Mesendoderm (in vitro differentiated cells): ENCODE results near the gene ABCC8.

Source experiments
- DNase-seq: peaks from one replicate; pipeline ENCODE4 v3.0.0; 2013
- H2AK5ac ChIP-seq: 2 replicates; pipeline ENCODE4 v1.6.1; 2013; ENCODE audit warnings: low read length, inconsistent platforms
- H2BK120ac ChIP-seq: 2 replicates; pipeline ENCODE4 v1.6.1; 2013; ENCODE audit warnings: low read depth, mild to moderate bottlenecking, low read length, moderate library complexity, mixed read lengths
- H2BK15ac ChIP-seq: replicated peaks from 2 replicates; pipeline ENCODE4 v1.6.1; 2013; ENCODE audit warnings: low read depth, mild to moderate bottlenecking, moderate library complexity
- H2BK5ac ChIP-seq: 2 replicates; pipeline ENCODE4 v1.6.1; 2013; ENCODE audit warnings: low read length, inconsistent platforms
- H3K18ac ChIP-seq: 2 replicates; pipeline ENCODE4 v1.6.1; 2013; ENCODE audit warnings: mild to moderate bottlenecking, low read length, mixed read lengths
- H3K23ac ChIP-seq: one replicate; pipeline ENCODE4 v1.6.1; 2013; ENCODE audit warnings: low read length
- H3K27ac ChIP-seq: 2 replicates; pipeline ENCODE4 v1.5.1; 2013; ENCODE audit warnings: low read depth, mild to moderate bottlenecking, inconsistent platforms, low read length, moderate library complexity
- H3K27me3 ChIP-seq: 2 replicates; pipeline ENCODE4 v1.6.1; 2013; ENCODE audit warnings: low read length, control low read depth, mild to moderate bottlenecking, inconsistent platforms; ENCODE audit not compliant: insufficient read depth, poor library complexity
- H3K36me3 ChIP-seq: 2 replicates; pipeline ENCODE4 v1.6.1; 2013; ENCODE audit warnings: low read length, inconsistent platforms; ENCODE audit not compliant: control insufficient read depth, insufficient read depth
- H3K4ac ChIP-seq: one replicate; pipeline ENCODE4 v1.6.1; 2013; ENCODE audit warnings: low read depth, mild to moderate bottlenecking, low read length, moderate library complexity
- H3K4me1 ChIP-seq: 2 replicates; pipeline ENCODE4 v1.6.1; 2013; ENCODE audit warnings: low read depth, low read length, inconsistent platforms; ENCODE audit not compliant: control insufficient read depth
- H3K4me2 ChIP-seq: 2 replicates; pipeline ENCODE4 v1.6.1; 2013; ENCODE audit warnings: low read length
- H3K4me3 ChIP-seq: 2 replicates; pipeline ENCODE4 v1.5.1; 2013; ENCODE audit warnings: mild to moderate bottlenecking, low read length
- H3K56ac ChIP-seq: one replicate; pipeline ENCODE4 v1.6.1; 2013; ENCODE audit warnings: low read length
- H3K79me1 ChIP-seq: 2 replicates; pipeline ENCODE4 v1.6.1; 2013; ENCODE audit warnings: low read length, inconsistent platforms
- H3K79me2 ChIP-seq: 2 replicates; pipeline ENCODE4 v1.6.1; 2013; ENCODE audit warnings: mild to moderate bottlenecking, low read length; ENCODE audit not compliant: control insufficient read depth, insufficient read depth
- H3K9ac ChIP-seq: 2 replicates; pipeline ENCODE4 v1.6.1; 2013; ENCODE audit warnings: low read length, inconsistent platforms
- H4K5ac ChIP-seq: one replicate; pipeline ENCODE4 v1.6.1; 2013; ENCODE audit warnings: low read length
- H4K8ac ChIP-seq: one replicate; pipeline ENCODE4 v1.6.1; 2013; ENCODE audit warnings: low read depth, mild to moderate bottlenecking, control low read depth, low read length, moderate library complexity
- WGBS: extraction: QIAGEN DNeasy Blood & Tissue Kit; methylation state at CpG from one replicate; pipeline ENCODE4 v1.1.7; 2013; ENCODE audit warnings: low lambda C conversion rate, missing lambda C conversion rate; ENCODE audit not compliant: insufficient coverage; ENCODE audit errors: extremely low coverage; 5-methylcytosine and 5-hydroxymethylcytosine counted together

The ABCC8 gene

GRCh38 chr11:17382046-17382728 is 94.5 kb downstream of the ABCC8 start:
- Histone ChIP-seq H3K9ac (no peak overlapping the region), H3K23ac (no peak overlapping the region), H2BK120ac (no peak overlapping the region), H2AK5ac (no peak overlapping the region), H2BK5ac (no peak overlapping the region), H3K27me3 (no peaks in the 10 kb centered on the region), H3K36me3 (no peaks in the 10 kb centered on the region), H3K4ac (no peak overlapping the region), H4K5ac (no peak overlapping the region), H3K18ac (no peak overlapping the region), H2BK15ac (no peak overlapping the region), H3K4me3 (no peak overlapping the region), H3K56ac (no peak overlapping the region), H4K8ac (no peak overlapping the region), H3K79me1 (no peaks in the 10 kb centered on the region), H3K79me2 (no peaks in the 10 kb centered on the region), H3K4me1 (no peaks in the 10 kb centered on the region), H3K4me2 (no peak overlapping the region), H3K27ac (no peak overlapping the region)
- WGBS: no CpG with 5 or more reads among the region's 8 CpGs
- DNase-seq: no peak

- no CpG with 5 or more reads among the region's 4 CpGs for WGBS
- no peak overlapping the region for H3K27ac ChIP-seq
- no peak overlapping the region for H2AK5ac ChIP-seq
Measured at GRCh38 chr11:17381156-17381555, 95.5 kb downstream of the ABCC8 start.

GRCh38 chr11:17379383-17380180 is 97.1 kb downstream of the ABCC8 start:
- Histone ChIP-seq H2BK5ac (no peak overlapping the region), H3K9ac (no peak overlapping the region), H3K27me3 (no peaks in the 10 kb centered on the region), H3K79me1 (no peaks in the 10 kb centered on the region), H3K27ac (no peak overlapping the region), H4K8ac (no peak overlapping the region), H3K23ac (no peak overlapping the region), H3K4me2 (no peak overlapping the region), H3K4me1 (no peaks in the 10 kb centered on the region), H3K4ac (no peak overlapping the region), H2BK15ac (no peak overlapping the region), H3K4me3 (no peak overlapping the region), H3K79me2 (no peaks in the 10 kb centered on the region), H3K18ac (no peak overlapping the region), H4K5ac (no peak overlapping the region), H2BK120ac (no peak overlapping the region), H2AK5ac (no peak overlapping the region), H3K36me3 (no peaks in the 10 kb centered on the region), H3K56ac (no peak overlapping the region)
- DNase-seq: no peak
- WGBS: no CpG with 5 or more reads among the region's 7 CpGs

More at GRCh38 chr11:17381156-17381555, 95.5 kb downstream of the ABCC8 start:
- Histone ChIP-seq H3K9ac (no peak overlapping the region), H2BK120ac (no peak overlapping the region), H3K4me3 (no peak overlapping the region), H3K27me3 (no peaks in the 10 kb centered on the region), H2BK5ac (no peak overlapping the region), H3K36me3 (no peaks in the 10 kb centered on the region), H3K4me2 (no peak overlapping the region), H4K5ac (no peak overlapping the region), H3K79me2 (no peaks in the 10 kb centered on the region), H4K8ac (no peak overlapping the region), H3K4me1 (no peaks in the 10 kb centered on the region), H3K4ac (no peak overlapping the region), H2BK15ac (no peak overlapping the region), H3K18ac (no peak overlapping the region), H3K23ac (no peak overlapping the region), H3K79me1 (no peaks in the 10 kb centered on the region), H3K56ac (no peak overlapping the region)
- DNase-seq: no peak

GRCh38 chr11:17378655-17379054 is 98.0 kb downstream of the ABCC8 start:
- Histone ChIP-seq H3K56ac (no peak overlapping the region), H4K8ac (no peak overlapping the region), H3K4ac (no peak overlapping the region), H3K18ac (no peak overlapping the region), H2BK120ac (no peak overlapping the region), H3K4me1 (no peaks in the 10 kb centered on the region), H3K4me3 (no peak overlapping the region), H3K9ac (no peak overlapping the region), H2AK5ac (no peak overlapping the region), H3K79me2 (no peaks in the 10 kb centered on the region), H3K27ac (no peak overlapping the region), H3K23ac (no peak overlapping the region), H3K27me3 (no peaks in the 10 kb centered on the region), H3K4me2 (no peak overlapping the region), H4K5ac (no peak overlapping the region), H3K36me3 (no peaks in the 10 kb centered on the region), H2BK5ac (no peak overlapping the region), H2BK15ac (no peak overlapping the region), H3K79me1 (no peaks in the 10 kb centered on the region)
- DNase-seq: no peak
- WGBS: no CpG with 5 or more reads among the region's 2 CpGs

- H3K56ac ChIP-seq: no peak overlapping the region
Measured at GRCh38 chr11:17376493-17376892, 100.2 kb downstream of the ABCC8 start.

More at GRCh38 chr11:17376493-17376892, 100.2 kb downstream of the ABCC8 start:
- Histone ChIP-seq H4K5ac (no peak overlapping the region), H4K8ac (no peak overlapping the region), H3K4me2 (no peak overlapping the region), H3K36me3 (no peaks in the 10 kb centered on the region), H3K23ac (no peak overlapping the region), H3K27me3 (no peaks in the 10 kb centered on the region), H2BK15ac (no peak overlapping the region), H3K4ac (no peak overlapping the region), H2BK120ac (no peak overlapping the region), H3K9ac (no peak overlapping the region), H3K79me1 (no peaks in the 10 kb centered on the region), H2BK5ac (no peak overlapping the region), H3K79me2 (no peaks in the 10 kb centered on the region), H2AK5ac (no peak overlapping the region), H3K18ac (no peak overlapping the region), H3K4me1 (no peaks in the 10 kb centered on the region), H3K27ac (no peak overlapping the region), H3K4me3 (no peak overlapping the region)
- WGBS: no CpG with 5 or more reads among the region's 3 CpGs
- no peak for DNase-seq
